Measurements from ENCODE around the gene GABBR2. TPM values are rescaled to one million over a fixed set of nuclear protein-coding genes. Genes with fewer than 3 reads are reported as not detected.

Gene GABBR2
- total RNA-seq, 1 donor = 0.27 TPM

DNA sequence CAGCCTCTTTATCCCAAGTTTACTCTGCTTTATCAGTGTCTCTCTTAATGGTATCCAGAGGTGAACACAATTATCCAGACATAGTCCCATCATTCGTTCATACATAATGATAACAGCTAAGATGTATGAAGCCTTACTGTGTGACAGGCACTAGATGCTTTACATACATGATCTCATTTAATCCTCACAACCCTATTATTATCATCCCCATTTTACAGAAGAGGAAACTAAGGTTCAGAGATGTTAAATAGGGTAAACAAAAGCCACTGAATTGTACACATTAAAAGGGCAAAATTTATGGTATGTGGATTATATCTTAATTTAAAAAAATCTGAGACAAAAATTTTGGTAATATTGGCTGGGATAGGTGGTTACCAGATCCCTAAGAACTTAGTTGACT lies 329.2 kb downstream of the GABBR2 start:
- TF ChIP-seq, protein P1, sequence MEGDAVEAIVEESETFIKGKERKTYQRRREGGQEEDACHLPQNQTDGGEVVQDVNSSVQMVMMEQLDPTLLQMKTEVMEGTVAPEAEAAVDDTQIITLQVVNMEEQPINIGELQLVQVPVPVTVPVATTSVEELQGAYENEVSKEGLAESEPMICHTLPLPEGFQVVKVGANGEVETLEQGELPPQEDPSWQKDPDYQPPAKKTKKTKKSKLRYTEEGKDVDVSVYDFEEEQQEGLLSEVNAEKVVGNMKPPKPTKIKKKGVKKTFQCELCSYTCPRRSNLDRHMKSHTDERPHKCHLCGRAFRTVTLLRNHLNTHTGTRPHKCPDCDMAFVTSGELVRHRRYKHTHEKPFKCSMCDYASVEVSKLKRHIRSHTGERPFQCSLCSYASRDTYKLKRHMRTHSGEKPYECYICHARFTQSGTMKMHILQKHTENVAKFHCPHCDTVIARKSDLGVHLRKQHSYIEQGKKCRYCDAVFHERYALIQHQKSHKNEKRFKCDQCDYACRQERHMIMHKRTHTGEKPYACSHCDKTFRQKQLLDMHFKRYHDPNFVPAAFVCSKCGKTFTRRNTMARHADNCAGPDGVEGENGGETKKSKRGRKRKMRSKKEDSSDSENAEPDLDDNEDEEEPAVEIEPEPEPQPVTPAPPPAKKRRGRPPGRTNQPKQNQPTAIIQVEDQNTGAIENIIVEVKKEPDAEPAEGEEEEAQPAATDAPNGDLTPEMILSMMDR (IDR thresholded peaks at IDR 0.05; ENCODE audit: insufficient read depth, low read length) = no peak
- no peak for DNase-seq (ENCODE audit: low read depth)
- no peak overlapping the region for H3K4me3 ChIP-seq (ENCODE audit: low read depth, low read length)

DNA sequence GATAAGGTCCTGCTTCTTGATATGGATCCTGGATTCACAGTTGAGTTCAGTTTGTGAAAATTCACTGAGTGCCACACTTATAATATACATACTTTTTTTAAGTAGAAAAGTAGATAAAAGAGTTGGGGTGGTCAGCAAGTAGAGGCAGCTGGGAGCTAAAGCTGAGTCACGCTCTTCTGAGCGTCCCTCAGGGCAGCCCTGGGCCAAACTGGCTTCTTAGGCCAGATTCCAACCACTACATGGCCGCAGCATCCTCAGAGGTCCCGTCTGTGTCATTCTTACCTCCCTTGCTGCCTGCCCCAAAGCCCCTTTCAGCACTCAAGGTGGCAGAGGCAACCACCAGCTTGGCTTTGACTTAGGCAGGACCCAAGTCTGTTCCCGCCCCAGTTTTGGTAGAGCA lies 329.9 kb downstream of the GABBR2 start:
- DNase-seq (ENCODE audit: low read depth) = peak; percentile 41
- H3K4me3 ChIP-seq (ENCODE audit: low read depth, low read length) = no peak overlapping the region
- TF ChIP-seq, protein P1 (IDR thresholded peaks at IDR 0.05; ENCODE audit: insufficient read depth, low read length) = no peak

- no peak overlapping the region for H3K4me3 ChIP-seq (ENCODE audit: low read depth, low read length)
- no peak for DNase-seq (ENCODE audit: low read depth)
- TF ChIP-seq, protein P1 (IDR thresholded peaks at IDR 0.05; ENCODE audit: insufficient read depth, low read length) = no peak
Measured at GRCh38 chr9:98378206-98378780, 330.4 kb downstream of the GABBR2 start.

DNA sequence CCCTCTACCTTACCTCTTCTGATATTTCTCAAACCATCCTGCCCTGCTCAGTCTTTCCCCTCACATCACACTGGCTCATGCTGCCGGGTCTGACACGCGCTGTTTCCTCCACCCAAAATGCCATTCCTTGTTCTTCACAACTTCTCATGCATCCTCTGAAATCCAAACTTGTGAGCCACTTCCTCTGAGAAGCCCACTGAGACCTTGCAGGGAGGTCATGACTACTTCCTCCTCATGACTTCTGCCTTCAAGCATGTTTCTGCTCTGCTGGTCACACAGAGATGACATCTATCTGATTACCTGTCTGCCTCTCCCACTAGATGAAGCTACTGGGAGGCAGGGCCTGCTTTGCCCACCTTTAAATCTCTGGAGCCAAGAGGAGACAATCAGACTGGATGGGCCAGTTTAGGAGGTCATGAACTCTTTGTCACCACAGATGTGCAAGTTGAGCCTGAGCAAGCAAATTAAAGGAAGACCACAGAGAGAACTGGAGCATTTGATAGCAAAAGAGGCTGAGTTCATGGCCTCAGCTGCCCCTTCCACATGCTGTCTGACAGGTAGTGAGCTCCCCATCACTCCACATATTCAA lies 333.5 kb downstream of the GABBR2 start:
- DNase-seq (ENCODE audit: low read depth) = peak; percentile 80
- no peak overlapping the region for H3K4me3 ChIP-seq (ENCODE audit: low read depth, low read length)

DNA sequence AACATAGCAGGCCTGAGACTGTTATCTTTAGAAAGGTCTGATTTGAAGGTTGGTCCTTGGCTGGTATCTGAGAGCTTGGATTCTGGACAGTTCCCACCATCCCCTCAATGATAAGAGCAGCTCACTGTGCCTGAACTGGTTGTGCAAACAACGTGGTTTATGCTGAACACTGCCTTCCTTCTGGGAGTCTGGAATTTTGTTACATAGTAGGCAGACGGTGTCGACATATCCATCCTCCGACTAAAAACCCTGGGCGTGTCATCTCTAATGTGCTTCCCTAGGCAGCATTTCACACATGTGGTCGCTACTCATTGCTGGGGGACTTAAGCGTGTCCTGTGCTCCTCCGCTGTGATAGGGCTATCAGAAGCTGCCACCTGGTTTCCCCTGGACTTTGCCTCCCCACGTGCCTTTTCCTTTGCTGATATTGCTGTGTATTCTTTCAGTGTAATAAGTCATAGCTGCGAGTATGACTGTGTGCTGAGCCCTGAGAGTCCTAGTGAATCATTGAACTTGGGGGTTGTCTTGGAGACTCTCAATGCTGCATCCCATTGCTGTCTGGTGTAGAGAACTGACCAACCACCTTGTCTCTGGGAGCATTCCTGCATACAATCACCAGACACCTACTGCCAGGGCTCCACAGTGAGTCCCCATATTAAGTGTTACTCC lies 334.2 kb downstream of the GABBR2 start:
- peak; percentile 96 for DNase-seq (ENCODE audit: low read depth)
- TF ChIP-seq, protein P1 (IDR thresholded peaks at IDR 0.05; ENCODE audit: insufficient read depth, low read length) = no peak
- H3K4me3 ChIP-seq (ENCODE audit: low read depth, low read length) = no peak overlapping the region

More for the DNA sequence above, 333.5 kb downstream of the GABBR2 start:
- TF ChIP-seq, protein P1 (IDR thresholded peaks at IDR 0.05; ENCODE audit: insufficient read depth, low read length) = no peak

GRCh38 chr9:98373609-98374008 lies 335.1 kb downstream of the GABBR2 start:
- DNase-seq (ENCODE audit: low read depth) = no peak
- H3K4me3 ChIP-seq (ENCODE audit: low read depth, low read length) = no peak overlapping the region
- TF ChIP-seq, protein P1 (IDR thresholded peaks at IDR 0.05; ENCODE audit: insufficient read depth, low read length) = no peak
